H1 (cell line): ENCODE results near the gene ZNRF3. TPM values are rescaled to one million over a fixed set of nuclear protein-coding genes. Genes with fewer than 3 reads are reported as not detected.

Experiments used
- CTCF ChIA-PET: fragments of 300-600 bp; sonication (Branson Sonifier 250); formaldehyde crosslinking; loops from one replicate; lab custom pipeline; 2021; ENCODE audit not compliant: partially characterized antibody; lab: Charles Lee
- POLR2A ChIA-PET: fragments of 300-600 bp; sonication (Branson Sonifier 250); formaldehyde crosslinking; loops from one replicate; lab custom pipeline; 2021; ENCODE audit warnings: inconsistent platforms; ENCODE audit not compliant: partially characterized antibody; lab: Charles Lee
- DNase-seq, 2 experiments: peaks; one replicate each; pipeline versions ENCODE4 v3.0.0 to v3.0.0-alpha.2; 2010 to 2022; ENCODE audit warnings: low spot score in 2 of 2, low read depth in 1 of 2, mixed read lengths in 1 of 2
- FAIRE-seq: peaks from 2 replicates; lab custom pipeline; 2011; peaks lifted over from hg19 to GRCh38; lab: Jason Lieb, UNC
- H2AFZ ChIP-seq: 2 replicates; pipeline ENCODE4 v1.8.1; 2012; ENCODE audit warnings: low read length, inconsistent platforms
- H2AK5ac ChIP-seq: 2 replicates; pipeline ENCODE4 v1.6.1; 2013; ENCODE audit warnings: low read depth, low read length
- H2BK120ac ChIP-seq: replicated peaks from 2 replicates; pipeline ENCODE3; 2013; ENCODE audit warnings: low read depth, low read length, inconsistent platforms
- H2BK12ac ChIP-seq: 2 replicates; pipeline ENCODE4 v1.6.1; 2013; ENCODE audit warnings: low read depth, low read length
- H2BK15ac ChIP-seq: 2 replicates; pipeline ENCODE4 v1.6.1; 2013; ENCODE audit warnings: low read length
- H2BK20ac ChIP-seq: 2 replicates; pipeline ENCODE4 v1.6.1; 2013; ENCODE audit warnings: low read length
- H2BK5ac ChIP-seq: 2 replicates; pipeline ENCODE4 v1.6.1; 2013; ENCODE audit warnings: low read depth, low read length
- H3K14ac ChIP-seq: 2 replicates; pipeline ENCODE4 v1.6.1; 2013; ENCODE audit warnings: inconsistent platforms; ENCODE audit not compliant: insufficient read length
- H3K18ac ChIP-seq: 2 replicates; pipeline ENCODE4 v1.6.1; 2013; ENCODE audit warnings: low read length; ENCODE audit errors: extremely low read depth
- H3K23ac ChIP-seq: 2 replicates; pipeline ENCODE4 v1.6.1; 2013; ENCODE audit warnings: inconsistent platforms; ENCODE audit not compliant: insufficient read length
- H3K23me2 ChIP-seq: 2 replicates; pipeline ENCODE4 v1.6.1; 2013; ENCODE audit warnings: low read depth, low read length
- H3K27ac ChIP-seq: 2 replicates; pipeline ENCODE4 v1.6.1; 2011; ENCODE audit warnings: low read depth, low read length, inconsistent platforms
- H3K27me3 ChIP-seq, 4 experiments: replicated peaks in 1 of 4; 1 replicate in 1 of 4; 2 replicates in 3 of 4; pipeline versions ENCODE4 v1.6.1 to v1.8.1; 2011 to 2013; ENCODE audit warnings: low read length in 3 of 4, mild to moderate bottlenecking in 3 of 4, inconsistent platforms in 2 of 4, mixed read lengths in 2 of 4, moderate library complexity in 1 of 4; ENCODE audit not compliant: control insufficient read depth in 3 of 4, insufficient read depth in 3 of 4; ENCODE audit errors: extremely low read depth in 1 of 4
- H3K36me3 ChIP-seq, 4 experiments: 2 replicates each; pipeline versions ENCODE4 v1.6.1 to v1.8.1; 2011 to 2013; ENCODE audit warnings: mild to moderate bottlenecking in 4 of 4, low read length in 3 of 4, moderate library complexity in 2 of 4, control low read depth in 1 of 4, inconsistent platforms in 1 of 4; ENCODE audit not compliant: insufficient read depth in 4 of 4, control insufficient read depth in 2 of 4
- H3K4ac ChIP-seq: replicated peaks from 2 replicates; pipeline ENCODE3; 2013; ENCODE audit warnings: low read length, low read depth, mixed read lengths, inconsistent platforms; ENCODE audit not compliant: insufficient read length
- H3K4me1 ChIP-seq, 4 experiments: replicated peaks in 1 of 4; 1 replicate in 1 of 4; 2 replicates in 3 of 4; pipeline versions ENCODE4 v1.6.1 to v1.8.1; 2011 to 2013; ENCODE audit warnings: low read length in 3 of 4, inconsistent platforms in 2 of 4, mixed read lengths in 1 of 4; ENCODE audit not compliant: insufficient read depth in 4 of 4, control insufficient read depth in 3 of 4
- H3K4me2 ChIP-seq, 2 experiments: 2 replicates each; pipeline versions ENCODE4 v1.6.1 to v1.8.1; 2011 to 2013; ENCODE audit warnings: low read depth in 2 of 2, low read length in 2 of 2, control low read depth in 1 of 2, inconsistent platforms in 1 of 2, mild to moderate bottlenecking in 1 of 2; ENCODE audit not compliant: insufficient read depth in 1 of 2
- H3K4me3 ChIP-seq, 4 experiments: fragments of 200-600, 300-600 bp in 1 of 4; sonication (generic), shearing (Covaris generic), sonication (Bioruptor Twin) in 1 of 4; 2 replicates each; pipeline versions ENCODE4 v1.5.1 to v1.8.1; 2011 to 2016; ENCODE audit warnings: low read length in 4 of 4, low read depth in 3 of 4, control low read depth in 2 of 4, inconsistent platforms in 2 of 4, mild to moderate bottlenecking in 2 of 4, mixed read lengths in 1 of 4, moderate library complexity in 1 of 4; ENCODE audit not compliant: insufficient read depth in 2 of 4; ENCODE audit errors: extremely low read depth in 1 of 4
- H3K56ac ChIP-seq: replicated peaks from 2 replicates; pipeline ENCODE3; 2013; ENCODE audit warnings: low read depth, mild to moderate bottlenecking, mixed read lengths, low read length, inconsistent platforms; ENCODE audit not compliant: insufficient read length
- H3K79me1 ChIP-seq: 2 replicates; pipeline ENCODE4 v1.6.1; 2013; ENCODE audit warnings: low read depth, low read length, control low read depth
- H3K79me2 ChIP-seq, 2 experiments: 2 replicates each; pipeline versions ENCODE4 v1.6.1 to v1.8.1; 2012 to 2013; ENCODE audit warnings: low read length in 2 of 2, mild to moderate bottlenecking in 2 of 2, inconsistent platforms in 1 of 2; ENCODE audit not compliant: insufficient read depth in 2 of 2, control insufficient read depth in 1 of 2
- H3K9ac ChIP-seq, 4 experiments: replicated peaks in 1 of 4; 1 replicate in 1 of 4; 2 replicates in 3 of 4; pipeline versions ENCODE4 v1.6.1 to v1.8.1; 2011 to 2013; ENCODE audit warnings: low read depth in 3 of 4, low read length in 3 of 4, control low read depth in 2 of 4, mild to moderate bottlenecking in 2 of 4, moderate library complexity in 2 of 4, inconsistent platforms in 1 of 4; ENCODE audit errors: extremely low read depth in 1 of 4
- H3K9me3 ChIP-seq, 2 experiments: 2 replicates each; pipeline versions ENCODE4 v1.6.1 to v1.8.1; 2012 to 2013; ENCODE audit warnings: mild to moderate bottlenecking in 2 of 2, moderate library complexity in 2 of 2, control low read depth in 1 of 2, inconsistent platforms in 1 of 2, low read depth in 1 of 2, low read length in 1 of 2, mixed read lengths in 1 of 2; ENCODE audit not compliant: insufficient read depth in 2 of 2
- H4K20me1 ChIP-seq, 2 experiments: replicated peaks in 1 of 2; 2 replicates each; pipeline versions ENCODE3 to v1.8.1; 2011 to 2013; ENCODE audit warnings: inconsistent platforms in 2 of 2, low read length in 2 of 2, mild to moderate bottlenecking in 1 of 2; ENCODE audit not compliant: insufficient read depth in 2 of 2, control insufficient read depth in 1 of 2
- H4K5ac ChIP-seq: 2 replicates; pipeline ENCODE4 v1.6.1; 2013; ENCODE audit warnings: low read length, low read depth, mixed read lengths, inconsistent platforms; ENCODE audit not compliant: insufficient read length
- H4K8ac ChIP-seq: 2 replicates; pipeline ENCODE4 v1.8.0; 2013; ENCODE audit warnings: mild to moderate bottlenecking, moderate library complexity, low read length, inconsistent platforms; ENCODE audit not compliant: insufficient read depth; ENCODE audit errors: extremely low read depth
- H4K91ac ChIP-seq: replicated peaks from 2 replicates; pipeline ENCODE3; 2013; ENCODE audit warnings: low read length, mixed read lengths, inconsistent platforms; ENCODE audit not compliant: insufficient read length
- CEBPB ChIP-seq: IDR thresholded peaks from 2 replicates; pipeline ENCODE4 v1.6.1; 2012; ENCODE audit warnings: low read depth, low read length
- KDM1A ChIP-seq: fragments of 200-600, 300-600 bp; sonication (generic); IDR thresholded peaks from 2 replicates; pipeline ENCODE4 v1.7.1; 2016; ENCODE audit warnings: mild to moderate bottlenecking, low read length, borderline replicate concordance
- MAFK ChIP-seq: IDR thresholded peaks from 2 replicates; pipeline ENCODE4 v1.6.1; 2012; ENCODE audit warnings: low read depth, mild to moderate bottlenecking, improper control_type of control experiment, low read length
- POLR2AphosphoS5 ChIP-seq: IDR thresholded peaks from 2 replicates; pipeline ENCODE4 v1.6.1; 2011; ENCODE audit warnings: low read depth, low read length
- RAD21 ChIP-seq, 2 experiments: IDR thresholded peaks in 1 of 2; conservative IDR thresholded peaks in 1 of 2; 2 replicates each; pipeline ENCODE4 v1.6.1; 2011; ENCODE audit warnings: low read depth in 2 of 2, low read length in 2 of 2, improper control_type of control experiment in 1 of 2, inconsistent platforms in 1 of 2, mild to moderate bottlenecking in 1 of 2, moderate library complexity in 1 of 2
- RXRA ChIP-seq: IDR thresholded peaks from 2 replicates; pipeline ENCODE4 v1.6.1; 2011; ENCODE audit warnings: low read depth, mild to moderate bottlenecking, low read length, moderate library complexity; ENCODE audit not compliant: insufficient read depth
- TAF7 ChIP-seq: optimal IDR thresholded peaks from 2 replicates; pipeline ENCODE3; 2011; ENCODE audit warnings: low read depth, mild to moderate bottlenecking, inconsistent platforms, low read length, moderate library complexity, borderline replicate concordance
- WGBS, 2 experiments: shearing (Covaris generic) in 1 of 2; methylation state at CpG; one replicate each; pipeline versions ENCODE4 v1.1.6 to v1.1.7; 2013 to 2015; ENCODE audit warnings: low lambda C conversion rate in 2 of 2, mixed read lengths in 2 of 2, inconsistent platforms in 1 of 2, low coverage in 1 of 2, missing lambda C conversion rate in 1 of 2; ENCODE audit not compliant: insufficient replicate concordance in 2 of 2, insufficient coverage in 1 of 2, insufficient read length in 1 of 2; ENCODE audit errors: extremely low coverage in 1 of 2, missing lambda C conversion rate in 1 of 2; 5-methylcytosine and 5-hydroxymethylcytosine counted together
- polyA plus RNA-seq, 7 experiments: library from polyadenylated mRNA; depleted of rRNA in 3 of 7; stranded (reverse) in 5 of 7; unstranded in 2 of 7; fragments of >200 nt in 5 of 7; fragments of 200-250 nt in 2 of 7; gene quantifications; 1 replicate in 5 of 7; 2 replicates in 1 of 7; 4 replicates in 1 of 7; pipeline versions ENCODE4 v1.2.1 to v1.2.3, GENCODE V29; 2011 to 2013; ENCODE audit warnings: missing spikeins in 2 of 7, mixed read lengths in 2 of 7
- total RNA-seq: library from RNA; stranded (reverse); fragmentation: NEBNext Ultra II Directional; extraction: Animal tissue kit (Norgen Biotek cat#: 25700); gene quantifications from 2 replicates; pipeline ENCODE4 v1.2.1, GENCODE V29; 2021

Gene ZNRF3
- total and polyA plus RNA-seq, 2 of the 8 experiments (the other 6 are each of a cell fraction or from before 2014, with no cell fraction given), result 14.1 to 21.7 TPM

DNA sequence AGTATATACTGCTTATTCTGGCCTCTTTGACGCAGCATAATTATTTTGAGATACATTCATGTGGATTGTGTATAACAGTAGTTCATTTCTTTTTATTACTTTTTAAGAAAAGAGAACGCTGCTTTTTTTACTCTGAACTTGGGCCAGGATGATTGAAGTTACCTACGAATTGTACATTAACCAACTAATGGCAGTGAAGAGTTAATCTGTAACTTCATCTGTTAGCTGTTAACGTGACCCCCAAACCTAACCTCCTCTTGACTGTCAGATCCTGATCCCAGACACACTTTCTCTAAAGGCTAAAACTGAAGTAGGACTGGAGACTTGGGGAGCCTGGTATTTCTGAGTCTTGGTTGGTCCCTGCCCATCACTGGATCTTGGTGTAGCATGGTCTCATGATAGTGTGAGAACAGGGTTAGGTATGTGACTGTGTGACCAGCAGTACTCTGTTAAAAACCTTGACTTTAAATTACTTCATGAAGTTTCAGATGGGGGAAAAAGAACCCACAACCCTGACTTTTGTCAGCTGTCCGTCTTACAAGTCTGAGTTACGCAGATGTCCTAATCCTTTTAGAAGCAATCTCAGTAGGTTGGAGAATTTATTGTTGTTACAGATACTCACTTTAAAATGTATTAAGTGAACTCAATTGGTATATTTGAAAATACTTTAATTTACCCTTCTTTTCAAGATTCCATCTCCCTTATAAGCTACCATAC lies 138.9 kb downstream of the ZNRF3 start:
- Histone ChIP-seq H3K18ac (no peak overlapping the region), H2BK120ac (no peak overlapping the region), H4K20me1 (peaks cover 0 to 5% of the 10 kb centered on the region in 2 experiments), H2BK5ac (no peak overlapping the region), H2BK15ac (no peak overlapping the region), H3K79me2 (peaks cover 0 to 18% of the 10 kb centered on the region in 2 experiments; a peak in 2 of 4 replicates), H4K8ac (no peak overlapping the region), H3K9ac (no peak overlapping the region), H3K4me2 (no peak overlapping the region), H3K4me1 (peaks cover 0 to 8% (median 2%) of the 10 kb centered on the region in 4 experiments; a peak in 4 of 7 replicates), H2BK20ac (no peak overlapping the region), H3K23me2 (no peaks in the 10 kb centered on the region; the same call in 1 of the 2 replicates), H3K27me3 (no peaks in the 10 kb centered on the region), H3K56ac (no peak overlapping the region), H3K4me3 (no peak overlapping the region), H3K23ac (no peak overlapping the region), H3K36me3 (peaks cover 0 to 2% (median 0%) of the 10 kb centered on the region in 4 experiments; a peak in 1 of 8 replicates), H3K27ac (no peak overlapping the region), H3K4ac (no peak overlapping the region), H2AK5ac (no peak overlapping the region), H4K5ac (no peak overlapping the region), H3K9me3 (no peaks in the 10 kb centered on the region), H3K14ac (no peak overlapping the region), H3K79me1 (peaks cover 8% of the 10 kb centered on the region; the same call in 1 of the 2 replicates), H4K91ac (no peak overlapping the region), H2AFZ (no peak overlapping the region), H2BK12ac (no peak overlapping the region)
- no peak for FAIRE-seq
- 93% methylated on average over 6 of the region's 6 CpGs; no CpG with 5 or more reads in 1 of the 2 experiments for WGBS, 2 experiments
- POLR2A ChIA-PET, result no interaction called here
- CTCF ChIA-PET, result interaction anchor here (0.9 kb wide), 1 partner anchor 138 kb away, joined by 3 read pairs; no protein-coding TSS in a partner anchor
- no peak for DNase-seq
- TF ChIP-seq MAFK (no peak), CEBPB (no peak), TAF7 (no peak), RXRA (no peak), KDM1A (no peak), POLR2AphosphoS5 (no peak), RAD21 (IDR thresholded peaks at IDR 0.05 in 1 of 2, conservative IDR thresholded peaks at IDR 0.05 in 1 of 2; ENCODE audit: low read depth in 2 of 2, low read length in 2 of 2) (no peak)
